ENCODE measurements around the gene CTTNBP2.

CTTNBP2 gene

GRCh38 chr7:117781707-117782106 lies 91.5 kb downstream of the CTTNBP2 start:
- Histone ChIP-seq H3K79me2 (ENCODE audit: low read length) (no peaks in the 10 kb centered on the region), H2AFZ (ENCODE audit: low read length) (no peak overlapping the region), H3K4me3 (ENCODE audit: low read length) (no peak overlapping the region), H3F3A (ENCODE audit: insufficient read depth, low read length) (peaks cover 15% of the 10 kb centered on the region), H3K9me2 (replicated peaks; ENCODE audit: insufficient read depth, low read length) (no peaks in the 10 kb centered on the region), H3K27me3 (replicated peaks; ENCODE audit: insufficient read depth, low read length) (no peaks in the 10 kb centered on the region), H3K4me1 (ENCODE audit: low read length) (peaks cover 36% of the 10 kb centered on the region), H3K9ac (ENCODE audit: low read length) (no peak overlapping the region), H4K20me1 (ENCODE audit: insufficient read depth, low read length) (no peaks in the 10 kb centered on the region), H3K27ac (ENCODE audit: low read length) (no peak overlapping the region; the same call in 1 of the 2 replicates), H3K9me3 (replicated peaks; ENCODE audit: insufficient read depth, low read length) (no peaks in the 10 kb centered on the region), H3K4me2 (ENCODE audit: low read depth, low read length) (no peak overlapping the region), H3K36me3 (replicated peaks; ENCODE audit: insufficient read depth, low read length) (no peaks in the 10 kb centered on the region)
- TF ChIP-seq EZH2phosphoT487 (IDR thresholded peaks at IDR 0.05; ENCODE audit: low read length) (no peak), CTCF (IDR thresholded peaks at IDR 0.05; ENCODE audit: low read length) (no peak), EZH2 (optimal IDR thresholded peaks at IDR 0.05; ENCODE audit: low read depth, low read length) (no peak)
- no peak for DNase-seq

DNA sequence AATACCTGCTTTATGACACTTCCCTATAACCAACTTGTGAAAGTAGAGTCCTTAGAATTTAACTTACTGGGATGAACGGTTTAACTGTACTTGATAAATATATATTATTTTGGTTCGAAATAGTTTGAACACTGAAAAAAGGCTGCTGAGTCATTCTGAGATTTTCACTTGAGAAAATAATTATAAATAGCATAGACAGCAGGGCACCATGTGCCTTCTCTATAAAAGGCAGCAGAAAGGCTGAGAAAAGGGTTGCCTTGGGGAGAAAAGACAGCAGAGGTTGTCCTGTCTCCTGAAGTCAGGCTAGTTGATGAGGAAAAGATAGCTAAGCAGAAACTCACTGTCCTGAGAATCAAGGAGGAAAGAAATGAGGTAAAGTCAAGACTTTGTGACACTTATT lies 92.4 kb downstream of the CTTNBP2 start:
- Histone ChIP-seq H3K27me3 (replicated peaks; ENCODE audit: insufficient read depth, low read length) (no peaks in the 10 kb centered on the region), H3K4me3 (ENCODE audit: low read length) (peak overlapping the region; percentile 26; the same call in 1 of the 2 replicates), H2AFZ (ENCODE audit: low read length) (peak overlapping the region; percentile 74), H3K9me2 (replicated peaks; ENCODE audit: insufficient read depth, low read length) (no peaks in the 10 kb centered on the region), H3K9me3 (replicated peaks; ENCODE audit: insufficient read depth, low read length) (no peaks in the 10 kb centered on the region), H3K9ac (ENCODE audit: low read length) (peak overlapping the region; percentile 46; the same call in 1 of the 2 replicates), H3K4me2 (ENCODE audit: low read depth, low read length) (peak overlapping the region; percentile 70), H3K4me1 (ENCODE audit: low read length) (peaks cover 44% of the 10 kb centered on the region), H3K79me2 (ENCODE audit: low read length) (no peaks in the 10 kb centered on the region), H3K36me3 (replicated peaks; ENCODE audit: insufficient read depth, low read length) (no peaks in the 10 kb centered on the region), H4K20me1 (ENCODE audit: insufficient read depth, low read length) (no peaks in the 10 kb centered on the region), H3K27ac (ENCODE audit: low read length) (peak overlapping the region; percentile 87), H3F3A (ENCODE audit: insufficient read depth, low read length) (peaks cover 15% of the 10 kb centered on the region)
- TF ChIP-seq CTCF (IDR thresholded peaks at IDR 0.05; ENCODE audit: low read length) (no peak), EZH2phosphoT487 (IDR thresholded peaks at IDR 0.05; ENCODE audit: low read length) (no peak), EZH2 (optimal IDR thresholded peaks at IDR 0.05; ENCODE audit: low read depth, low read length) (no peak)
- DNase-seq, result peak; percentile 89

GRCh38 chr7:117777335-117778142 lies 95.7 kb downstream of the CTTNBP2 start:
- DNase-seq, result no peak
- no peaks in the 10 kb centered on the region for H3K36me3 ChIP-seq (replicated peaks; ENCODE audit: insufficient read depth, low read length)

More at GRCh38 chr7:117777335-117778142, 95.7 kb downstream of the CTTNBP2 start:
- no peak for TF ChIP-seq EZH2phosphoT487 (IDR thresholded peaks at IDR 0.05; ENCODE audit: low read length)
- TF ChIP-seq CTCF (IDR thresholded peaks at IDR 0.05; ENCODE audit: low read length), result no peak
- TF ChIP-seq EZH2 (optimal IDR thresholded peaks at IDR 0.05; ENCODE audit: low read depth, low read length), result no peak
- Histone ChIP-seq H3K9me2 (replicated peaks; ENCODE audit: insufficient read depth, low read length) (no peaks in the 10 kb centered on the region), H3K4me2 (ENCODE audit: low read depth, low read length) (no peak overlapping the region), H3K9me3 (replicated peaks; ENCODE audit: insufficient read depth, low read length) (no peaks in the 10 kb centered on the region), H3K9ac (ENCODE audit: low read length) (no peak overlapping the region), H3K4me1 (ENCODE audit: low read length) (peaks cover 64% of the 10 kb centered on the region), H2AFZ (ENCODE audit: low read length) (no peak overlapping the region), H4K20me1 (ENCODE audit: insufficient read depth, low read length) (no peaks in the 10 kb centered on the region), H3K79me2 (ENCODE audit: low read length) (no peaks in the 10 kb centered on the region), H3K27ac (ENCODE audit: low read length) (no peak overlapping the region), H3K27me3 (replicated peaks; ENCODE audit: insufficient read depth, low read length) (no peaks in the 10 kb centered on the region), H3F3A (ENCODE audit: insufficient read depth, low read length) (peaks cover 21% of the 10 kb centered on the region), H3K4me3 (ENCODE audit: low read length) (no peak overlapping the region)
